ENCODE data around the gene IL17F.

Gene IL17F

DNA sequence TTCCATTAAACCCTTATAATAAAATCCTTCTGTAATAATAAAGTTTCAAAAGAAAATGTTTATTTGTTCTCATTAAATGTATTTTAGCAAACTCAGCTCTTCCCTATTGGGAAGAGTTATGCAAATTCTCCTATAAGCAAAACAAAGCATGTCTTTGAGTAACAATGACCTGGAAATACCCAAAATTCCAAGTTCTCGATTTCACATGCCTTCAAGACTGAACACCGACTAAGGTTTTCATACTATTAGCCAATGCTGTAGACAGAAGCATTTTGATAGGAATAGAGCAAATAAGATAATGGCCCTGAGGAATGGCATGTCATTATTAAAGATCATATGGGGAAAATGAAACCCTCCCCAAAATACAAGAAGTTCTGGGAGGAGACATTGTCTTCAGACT lies 54.3 kb downstream of the IL17F start:
- DNase-seq (ENCODE audit: low read depth in 2 of 2) = no peak

DNA sequence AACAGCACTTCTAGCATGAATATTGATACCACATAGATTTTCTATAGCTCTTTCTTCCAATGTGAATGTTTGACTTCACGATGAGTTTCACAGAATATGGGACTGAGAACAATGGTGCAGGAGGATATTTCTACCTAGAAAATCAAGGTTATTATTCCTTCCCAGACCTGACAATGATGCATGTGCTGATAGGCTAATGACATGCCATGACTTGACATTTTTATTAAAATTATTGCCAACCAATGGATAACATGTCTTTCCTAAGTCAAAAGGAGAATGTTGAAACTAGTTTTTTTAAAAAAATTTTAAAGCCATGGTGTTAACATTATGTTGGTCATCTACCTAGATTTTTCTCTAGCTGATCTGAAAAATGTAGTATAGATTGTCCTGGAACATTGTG lies 57.2 kb downstream of the IL17F start:
- no peak for DNase-seq (ENCODE audit: low read depth in 2 of 2)
